ENCODE results near the gene LSAMP.

GRCh38 chr3:116058844-116059243 is 386.4 kb downstream of the LSAMP start:
- no peak for TF ChIP-seq CTCF (IDR thresholded peaks at IDR 0.05)
- TF ChIP-seq POLR2A (IDR thresholded peaks at IDR 0.05), result no peak
